Glutamatergic neuron (in vitro differentiated cells): ENCODE results near the gene NTRK2. TPM values are rescaled to one million over a fixed set of nuclear protein-coding genes. Genes with fewer than 3 reads are reported as not detected.

Experiments
- DNase-seq: peaks from one replicate; pipeline ENCODE4 v3.0.0; 2022
- H3K27ac Mint-ChIP-seq: one replicate; pipeline ENCODE4 v1.8.0; 2020; ENCODE audit warnings: mild to moderate bottlenecking, mixed read lengths, inconsistent platforms; ENCODE audit not compliant: unreplicated experiment
- H3K27me3 Mint-ChIP-seq: one replicate; pipeline ENCODE4 v1.8.0; 2020; ENCODE audit warnings: mild to moderate bottlenecking, moderate library complexity, mixed read lengths, inconsistent platforms; ENCODE audit not compliant: unreplicated experiment
- H3K36me3 Mint-ChIP-seq: one replicate; pipeline ENCODE4 v1.8.0; 2020; ENCODE audit warnings: mild to moderate bottlenecking, mixed read lengths, inconsistent platforms; ENCODE audit not compliant: unreplicated experiment
- H3K4me1 Mint-ChIP-seq: one replicate; pipeline ENCODE4 v1.8.0; 2020; ENCODE audit warnings: mild to moderate bottlenecking, low read depth, mixed read lengths, inconsistent platforms; ENCODE audit not compliant: unreplicated experiment
- H3K4me3 Mint-ChIP-seq: one replicate; pipeline ENCODE4 v1.8.0; 2020; ENCODE audit warnings: mild to moderate bottlenecking, mixed read lengths, inconsistent platforms; ENCODE audit not compliant: unreplicated experiment
- H3K9me3 Mint-ChIP-seq: one replicate; pipeline ENCODE4 v1.8.0; 2020; ENCODE audit warnings: mild to moderate bottlenecking, moderate library complexity, mixed read lengths, inconsistent platforms; ENCODE audit not compliant: unreplicated experiment
- total RNA-seq: library from RNA; stranded (reverse); fragmentation: NEBNext Ultra II Directional; extraction: Animal tissue kit (Norgen Biotek cat#: 25700); gene quantifications from one replicate; pipeline ENCODE4 v1.2.1, GENCODE V29; 2021; ENCODE audit not compliant: unreplicated experiment
- TF ChIP-seq, protein P1 (sequence below): fragments of 200-600 bp; sonication (generic); IDR thresholded peaks from one replicate; pipeline ENCODE4 v1.5.0; 2021; ENCODE audit not compliant: partially characterized antibody, unreplicated experiment

NTRK2 gene
- total RNA-seq, 1 donor from 2014 or later, result 2.1 TPM

GRCh38 chr9:84709056-84709455 lies 39.5 kb downstream of the NTRK2 start:
- Mint-ChIP-seq H3K36me3 (no peaks in the 10 kb centered on the region), H3K27ac (no peak overlapping the region), H3K4me3 (no peak overlapping the region), H3K9me3 (no peaks in the 10 kb centered on the region), H3K27me3 (peaks cover 3% of the 10 kb centered on the region), H3K4me1 (peaks cover 10% of the 10 kb centered on the region)
- no peak for DNase-seq
- TF ChIP-seq, protein P1, sequence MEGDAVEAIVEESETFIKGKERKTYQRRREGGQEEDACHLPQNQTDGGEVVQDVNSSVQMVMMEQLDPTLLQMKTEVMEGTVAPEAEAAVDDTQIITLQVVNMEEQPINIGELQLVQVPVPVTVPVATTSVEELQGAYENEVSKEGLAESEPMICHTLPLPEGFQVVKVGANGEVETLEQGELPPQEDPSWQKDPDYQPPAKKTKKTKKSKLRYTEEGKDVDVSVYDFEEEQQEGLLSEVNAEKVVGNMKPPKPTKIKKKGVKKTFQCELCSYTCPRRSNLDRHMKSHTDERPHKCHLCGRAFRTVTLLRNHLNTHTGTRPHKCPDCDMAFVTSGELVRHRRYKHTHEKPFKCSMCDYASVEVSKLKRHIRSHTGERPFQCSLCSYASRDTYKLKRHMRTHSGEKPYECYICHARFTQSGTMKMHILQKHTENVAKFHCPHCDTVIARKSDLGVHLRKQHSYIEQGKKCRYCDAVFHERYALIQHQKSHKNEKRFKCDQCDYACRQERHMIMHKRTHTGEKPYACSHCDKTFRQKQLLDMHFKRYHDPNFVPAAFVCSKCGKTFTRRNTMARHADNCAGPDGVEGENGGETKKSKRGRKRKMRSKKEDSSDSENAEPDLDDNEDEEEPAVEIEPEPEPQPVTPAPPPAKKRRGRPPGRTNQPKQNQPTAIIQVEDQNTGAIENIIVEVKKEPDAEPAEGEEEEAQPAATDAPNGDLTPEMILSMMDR, result no peak

DNA sequence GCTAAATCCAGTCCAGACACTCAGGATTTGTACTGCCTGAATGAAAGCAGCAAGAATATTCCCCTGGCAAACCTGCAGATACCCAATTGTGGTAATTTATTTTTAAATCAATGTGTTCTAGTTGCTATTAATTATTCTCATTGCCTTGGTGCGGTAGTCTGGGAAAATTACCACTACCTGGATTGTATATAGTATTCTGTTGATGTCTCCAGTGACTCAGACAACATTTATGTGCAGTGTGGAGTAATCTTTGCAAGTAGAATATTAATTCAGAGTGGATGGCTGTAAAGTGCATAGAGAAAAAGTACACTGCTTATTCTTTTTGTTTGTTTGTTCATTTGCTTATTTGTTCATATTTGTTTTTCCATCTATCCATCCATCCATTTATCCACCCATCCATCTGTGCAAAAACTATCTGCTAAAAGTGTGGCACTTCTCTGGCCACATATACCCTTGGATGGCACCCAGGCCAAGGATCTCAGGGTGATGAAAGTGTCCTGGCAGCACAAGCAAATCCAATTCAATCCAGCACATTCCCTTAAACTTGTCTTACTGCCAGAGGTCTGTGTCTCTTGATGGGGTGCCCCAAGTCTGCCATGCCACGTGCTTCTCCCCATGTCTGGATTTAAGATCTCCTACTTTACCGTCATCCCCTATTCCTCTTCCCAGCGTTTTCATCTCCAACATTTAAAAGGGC lies 41.3 kb downstream of the NTRK2 start:
- DNase-seq, result no peak
- TF ChIP-seq, protein P1, result no peak
- Mint-ChIP-seq H3K27ac (no peak overlapping the region), H3K4me3 (no peak overlapping the region), H3K9me3 (no peaks in the 10 kb centered on the region), H3K36me3 (no peaks in the 10 kb centered on the region), H3K27me3 (peaks cover 3% of the 10 kb centered on the region), H3K4me1 (peaks cover 7% of the 10 kb centered on the region)

- Mint-ChIP-seq H3K4me1 (peaks cover 7% of the 10 kb centered on the region), H3K27ac (no peak overlapping the region), H3K9me3 (no peaks in the 10 kb centered on the region), H3K36me3 (no peaks in the 10 kb centered on the region), H3K27me3 (peaks cover 3% of the 10 kb centered on the region), H3K4me3 (no peak overlapping the region)
- DNase-seq, result no peak
- TF ChIP-seq, protein P1, result no peak
Measured at GRCh38 chr9:84711398-84711777, 41.9 kb downstream of the NTRK2 start.

DNA sequence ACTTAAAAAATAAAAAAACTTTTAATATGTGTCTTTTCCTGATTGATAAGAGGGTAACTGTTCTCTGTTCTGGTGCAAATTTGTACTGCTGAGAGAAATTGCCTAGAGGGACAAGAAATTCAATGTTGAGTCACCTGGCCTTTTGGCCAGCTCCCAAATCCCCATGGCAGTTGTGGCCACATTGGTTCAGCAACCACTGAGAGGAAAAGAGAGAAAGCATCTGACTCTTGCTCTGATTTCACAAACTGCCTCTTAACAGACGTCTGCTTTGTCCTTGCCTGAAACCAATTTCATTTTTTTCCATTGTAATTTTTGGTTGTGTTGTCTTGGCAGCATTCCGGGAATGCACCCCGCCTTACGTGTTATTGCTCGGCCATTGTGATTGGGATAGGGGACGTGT lies 42.4 kb downstream of the NTRK2 start:
- Mint-ChIP-seq H3K36me3 (no peaks in the 10 kb centered on the region), H3K27me3 (peaks cover 3% of the 10 kb centered on the region), H3K9me3 (no peaks in the 10 kb centered on the region), H3K4me3 (no peak overlapping the region), H3K27ac (no peak overlapping the region), H3K4me1 (peaks cover 7% of the 10 kb centered on the region)
- no peak for DNase-seq
- TF ChIP-seq, protein P1, result no peak

GRCh38 chr9:84716217-84716616 lies 46.7 kb downstream of the NTRK2 start:
- Mint-ChIP-seq H3K27me3 (peaks cover 3% of the 10 kb centered on the region), H3K27ac (no peak overlapping the region), H3K4me3 (no peak overlapping the region), H3K9me3 (no peaks in the 10 kb centered on the region), H3K4me1 (peaks cover 7% of the 10 kb centered on the region), H3K36me3 (no peaks in the 10 kb centered on the region)
- no peak for DNase-seq
- TF ChIP-seq, protein P1, result no peak
